ENCODE measurements around the gene SMYD1. TPM values are rescaled to one million over a fixed set of nuclear protein-coding genes. Genes with fewer than 3 reads are reported as not detected.

Gene SMYD1
- total RNA-seq, 1 experiment from 2014 or later, result not detected

Small RNAs within 50 kb of the gene (microRNA-seq; reads per million reads assigned to microRNA genes)
- gene MIR4780 (ENCODE audit: unreplicated experiment), result not detected

Other genes with a start within 250 kb of the SMYD1 start
- 3.5 TPM for gene RGPD2, start 242.0 kb upstream of the SMYD1 start, total RNA-seq (2021; ENCODE audit: unreplicated experiment)
- gene RNU2-63P, start 51.3 kb upstream of the SMYD1 start, total RNA-seq (2021; ENCODE audit: unreplicated experiment), result 14.0 TPM
- gene KRCC1, start 12.0 kb upstream of the SMYD1 start, total RNA-seq (2021; ENCODE audit: unreplicated experiment), result 7.6 TPM
- 0.36 TPM for gene FABP1, start 60.2 kb downstream of the SMYD1 start, total RNA-seq (2021; ENCODE audit: unreplicated experiment)
- gene THNSL2, start 102.5 kb downstream of the SMYD1 start, total RNA-seq (2021; ENCODE audit: unreplicated experiment), result 23.0 TPM

Data from Panc1 (cell line).